ENCODE data around the gene TLE4.

Gene TLE4

DNA sequence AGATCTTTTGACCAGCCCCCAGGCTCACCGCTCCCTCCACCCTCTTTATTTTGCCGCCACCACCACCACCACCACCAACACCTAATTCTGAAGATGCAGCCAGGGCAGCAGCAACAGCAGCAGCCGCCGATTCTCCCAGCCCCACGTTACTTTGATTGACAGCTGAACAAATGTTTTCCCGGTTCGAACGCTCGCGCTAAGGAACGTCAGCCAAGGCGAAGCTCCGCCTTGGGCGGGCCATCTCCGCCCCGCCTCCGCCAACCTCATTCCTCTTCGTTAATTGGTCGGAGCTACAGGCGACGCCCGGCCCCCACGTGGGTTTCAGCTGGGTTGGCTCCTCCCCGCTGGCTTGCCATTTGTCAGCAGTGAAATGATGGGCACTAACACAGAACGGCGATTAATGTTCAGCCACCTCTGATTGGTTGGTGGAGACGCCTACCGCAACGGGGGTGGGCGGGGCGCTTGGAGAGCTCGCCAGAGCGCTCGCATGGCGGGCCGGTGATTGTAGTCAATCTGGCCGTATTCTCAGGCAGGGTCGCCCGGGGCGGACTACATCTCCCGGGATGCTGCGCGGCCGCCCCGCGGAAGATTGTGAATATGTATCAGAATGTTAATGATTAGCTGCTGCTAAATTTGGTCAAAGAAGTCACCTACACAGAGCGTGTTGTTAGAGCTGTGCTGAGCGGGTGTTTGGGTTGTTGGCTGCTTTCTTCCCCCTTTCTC is at the start of gene TLE4:
Gene TLE4, plus strand, starts transcription at position 657 of the 723 bp plus-strand sequence. CDS start 826 bp downstream, outside the sequence.
- TF ChIP-seq, protein P1, sequence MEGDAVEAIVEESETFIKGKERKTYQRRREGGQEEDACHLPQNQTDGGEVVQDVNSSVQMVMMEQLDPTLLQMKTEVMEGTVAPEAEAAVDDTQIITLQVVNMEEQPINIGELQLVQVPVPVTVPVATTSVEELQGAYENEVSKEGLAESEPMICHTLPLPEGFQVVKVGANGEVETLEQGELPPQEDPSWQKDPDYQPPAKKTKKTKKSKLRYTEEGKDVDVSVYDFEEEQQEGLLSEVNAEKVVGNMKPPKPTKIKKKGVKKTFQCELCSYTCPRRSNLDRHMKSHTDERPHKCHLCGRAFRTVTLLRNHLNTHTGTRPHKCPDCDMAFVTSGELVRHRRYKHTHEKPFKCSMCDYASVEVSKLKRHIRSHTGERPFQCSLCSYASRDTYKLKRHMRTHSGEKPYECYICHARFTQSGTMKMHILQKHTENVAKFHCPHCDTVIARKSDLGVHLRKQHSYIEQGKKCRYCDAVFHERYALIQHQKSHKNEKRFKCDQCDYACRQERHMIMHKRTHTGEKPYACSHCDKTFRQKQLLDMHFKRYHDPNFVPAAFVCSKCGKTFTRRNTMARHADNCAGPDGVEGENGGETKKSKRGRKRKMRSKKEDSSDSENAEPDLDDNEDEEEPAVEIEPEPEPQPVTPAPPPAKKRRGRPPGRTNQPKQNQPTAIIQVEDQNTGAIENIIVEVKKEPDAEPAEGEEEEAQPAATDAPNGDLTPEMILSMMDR (IDR thresholded peaks at IDR 0.05; ENCODE audit: low read depth, low read length, missing control alignments): no peak

DNA sequence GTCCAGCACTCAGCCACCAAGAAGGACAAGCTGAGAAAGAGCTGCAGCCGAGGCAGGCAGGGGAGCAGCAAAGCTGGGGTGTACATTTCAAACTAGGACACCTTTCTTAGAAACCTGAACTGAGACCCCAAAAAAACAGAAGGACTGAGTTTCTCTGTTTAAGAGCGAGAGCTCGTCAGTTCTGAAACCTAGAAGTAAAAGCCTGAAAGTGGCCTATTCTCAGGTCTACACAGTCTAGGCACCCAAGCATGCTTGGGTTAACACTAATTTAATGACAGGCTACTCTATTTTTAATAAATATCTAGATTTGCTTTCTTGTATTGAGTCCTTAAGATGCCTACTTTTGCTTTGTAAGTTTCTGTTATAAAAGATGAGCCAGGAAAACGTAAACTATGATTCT is 49.0 kb upstream of the TLE4 start:
- no peak for DNase-seq (ENCODE audit: extremely low read depth, low read depth)
- TF ChIP-seq, protein P1 (IDR thresholded peaks at IDR 0.05; ENCODE audit: low read depth, low read length, missing control alignments): no peak
- no peak overlapping the region for H3K4me3 ChIP-seq (replicated peaks; ENCODE audit: low read depth, low read length)

More for the DNA sequence above, at the start of gene TLE4:
- H3K4me3 ChIP-seq (replicated peaks; ENCODE audit: low read depth, low read length): peak within 1 kb of the TSS; percentile 67
- peak; percentile 99 for DNase-seq (ENCODE audit: extremely low read depth, low read depth)

DNA sequence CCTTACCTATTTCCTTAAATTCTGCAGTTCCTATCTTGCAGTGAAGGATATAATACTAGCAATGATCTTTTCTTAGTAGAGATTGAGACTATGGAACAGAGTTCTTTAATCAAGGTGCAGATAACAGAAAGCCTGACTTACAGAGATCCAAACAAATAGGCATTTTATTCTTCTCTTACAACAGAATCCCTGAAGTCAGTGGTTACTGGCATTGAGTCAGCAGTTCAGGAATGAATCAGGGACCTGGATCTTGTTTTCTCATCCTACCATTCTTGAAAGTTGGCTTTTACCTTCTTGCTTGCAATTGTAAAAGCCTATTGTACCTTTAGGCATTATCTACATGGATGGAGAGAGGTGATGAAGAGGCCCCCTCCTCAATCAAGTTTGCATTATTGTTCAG is 47.5 kb upstream of the TLE4 start:
- no peak for DNase-seq (ENCODE audit: extremely low read depth, low read depth)
- H3K4me3 ChIP-seq (replicated peaks; ENCODE audit: low read depth, low read length): no peak overlapping the region
- TF ChIP-seq, protein P1 (IDR thresholded peaks at IDR 0.05; ENCODE audit: low read depth, low read length, missing control alignments): no peak

DNA sequence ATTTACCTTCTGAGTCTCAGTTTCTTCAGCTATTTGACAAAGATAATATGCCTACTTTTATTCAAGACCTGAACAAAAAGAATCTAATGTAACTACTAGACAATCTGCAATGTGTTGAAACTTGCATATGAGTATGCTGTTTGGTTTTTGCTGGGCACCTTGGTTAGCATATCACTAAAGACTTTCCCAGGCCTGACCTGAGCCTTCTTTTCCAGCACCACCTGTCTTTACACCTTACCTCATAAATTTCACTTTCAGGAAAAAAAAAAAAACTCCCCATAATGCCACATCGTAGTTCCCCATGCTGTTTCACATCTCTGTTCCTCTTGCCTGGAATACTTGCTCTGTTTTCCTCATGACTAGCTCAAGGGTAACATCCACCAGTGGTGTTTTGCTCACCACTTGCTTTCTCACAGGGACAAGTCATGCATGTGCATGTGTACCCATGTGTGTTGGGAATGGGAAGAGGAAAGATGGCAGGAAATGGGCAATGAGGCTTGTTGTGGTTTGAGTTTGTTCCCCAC is 45.6 kb upstream of the TLE4 start:
- TF ChIP-seq, protein P1 (IDR thresholded peaks at IDR 0.05; ENCODE audit: low read depth, low read length, missing control alignments): no peak
- no peak overlapping the region for H3K4me3 ChIP-seq (replicated peaks; ENCODE audit: low read depth, low read length)
- DNase-seq (ENCODE audit: extremely low read depth, low read depth): no peak

DNA sequence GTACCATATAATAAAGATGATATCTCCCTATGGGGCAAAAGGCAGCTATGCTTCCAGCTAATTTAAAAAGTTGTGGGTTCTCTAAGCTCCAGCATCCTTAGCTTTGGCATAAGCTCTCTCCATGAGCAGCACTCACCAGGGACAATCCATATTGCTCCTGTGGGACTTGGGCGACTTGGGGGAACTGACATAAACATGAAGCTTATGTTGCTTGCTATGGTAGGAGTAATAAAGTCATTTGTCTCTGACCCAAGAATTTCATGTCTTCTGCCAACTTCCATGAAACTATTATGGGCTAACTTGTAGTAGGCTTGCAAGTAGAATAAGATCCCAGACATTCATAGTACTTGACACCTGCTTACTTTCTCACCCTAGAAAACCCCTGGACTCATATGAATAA is 36.2 kb upstream of the TLE4 start:
- DNase-seq (ENCODE audit: extremely low read depth, low read depth): no peak
- H3K4me3 ChIP-seq (replicated peaks; ENCODE audit: low read depth, low read length): no peak overlapping the region
- TF ChIP-seq, protein P1 (IDR thresholded peaks at IDR 0.05; ENCODE audit: low read depth, low read length, missing control alignments): no peak

DNA sequence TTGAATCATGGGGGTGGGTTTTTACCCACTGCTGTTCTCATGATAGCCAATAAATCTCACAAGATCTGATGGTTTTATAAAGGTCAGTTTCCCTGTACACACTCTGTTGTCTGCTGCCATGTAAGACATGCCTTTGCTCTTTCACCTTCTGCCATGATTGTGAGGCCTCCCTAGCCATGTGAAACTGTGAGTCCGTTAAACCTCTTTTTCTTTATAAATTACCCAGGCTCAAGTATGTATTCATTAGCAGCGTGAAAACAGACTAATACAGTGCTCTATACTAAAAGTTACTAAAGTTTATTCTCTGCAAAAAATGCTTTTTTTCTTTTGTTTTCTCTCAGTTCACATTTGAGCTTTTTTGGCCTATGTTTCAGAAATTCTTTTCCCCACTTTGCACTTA is 33.9 kb upstream of the TLE4 start:
- no peak overlapping the region for H3K4me3 ChIP-seq (replicated peaks; ENCODE audit: low read depth, low read length)
- TF ChIP-seq, protein P1 (IDR thresholded peaks at IDR 0.05; ENCODE audit: low read depth, low read length, missing control alignments): no peak
- DNase-seq (ENCODE audit: extremely low read depth, low read depth): no peak

Measured in HFF-Myc (cell line).